HepG2 (cell line): Measurements from ENCODE around the gene TIGD6. TPM values are rescaled to one million over a fixed set of nuclear protein-coding genes. Genes with fewer than 3 reads are reported as not detected.

Source experiments
- ASH2L ChIP-seq: fragments of 300-600, 200-600 bp; sonication (generic); IDR thresholded peaks from 2 replicates; pipeline ENCODE4 v1.7.0; 2017; ENCODE audit warnings: low read depth, mild to moderate bottlenecking, moderate library complexity, mixed read lengths, low read length; ENCODE audit not compliant: insufficient read length
- ATRX ChIP-seq: sonication (generic); formaldehyde crosslinking; IDR thresholded peaks from 2 replicates; pipeline ENCODE4 v1.4.0; 2020; ENCODE audit warnings: missing genetic modification reagents, borderline replicate concordance
- DNMT3B ChIP-seq: conservative IDR thresholded peaks from 2 replicates; pipeline ENCODE4 v1.6.1; 2016; ENCODE audit warnings: missing biosample characterization, control low read depth
- KAT8 ChIP-seq: IDR thresholded peaks from 2 replicates; pipeline ENCODE4 v1.6.1; 2016; ENCODE audit warnings: missing genetic modification reagents, missing compliant biosample characterization
- KDM3A ChIP-seq: IDR thresholded peaks from 2 replicates; pipeline ENCODE4 v1.6.1; 2018; ENCODE audit warnings: low read depth, missing compliant biosample characterization
- KMT2B ChIP-seq: IDR thresholded peaks from 2 replicates; pipeline ENCODE4 v1.6.1; 2016; ENCODE audit warnings: missing genetic modification reagents, missing compliant biosample characterization
- MAZ ChIP-seq, 2 experiments: sonication (generic) in 1 of 2; formaldehyde crosslinking in 1 of 2; IDR thresholded peaks; 2 replicates each; pipeline versions ENCODE4 v1.5.0 to v1.6.1; 2012 to 2020; ENCODE audit warnings: low read depth in 2 of 2, mild to moderate bottlenecking in 2 of 2, borderline replicate concordance in 1 of 2, improper control_type of control experiment in 1 of 2, low read length in 1 of 2, missing genetic modification reagents in 1 of 2, moderate library complexity in 1 of 2
- MBD4 ChIP-seq: IDR thresholded peaks from 2 replicates; pipeline ENCODE4 v1.6.1; 2012; ENCODE audit warnings: low read length, inconsistent platforms, borderline replicate concordance
- NFE2L2 ChIP-seq: fragments of 150-350 bp; IDR thresholded peaks from 2 replicates; pipeline ENCODE4 v1.6.1; 2014; ENCODE audit warnings: low read length
- NFRKB ChIP-seq: fragments of 450-650 bp; IDR thresholded peaks from 2 replicates; pipeline ENCODE4 v1.6.1; 2017
- NR2F1 ChIP-seq, 2 experiments: fragments of 450-650 bp in 1 of 2; formaldehyde crosslinking in 1 of 2; IDR thresholded peaks; 2 replicates each; pipeline versions ENCODE4 v1.5.0 to v1.6.1; 2016 to 2020; ENCODE audit warnings: mild to moderate bottlenecking in 1 of 2, missing compliant biosample characterization in 1 of 2, missing genetic modification reagents in 1 of 2, moderate library complexity in 1 of 2
- RARA ChIP-seq: IDR thresholded peaks from 2 replicates; pipeline ENCODE4 v1.6.1; 2016; ENCODE audit warnings: missing genetic modification reagents, missing compliant biosample characterization
- SSRP1 ChIP-seq: IDR thresholded peaks from 2 replicates; pipeline ENCODE4 v1.6.1; 2016; ENCODE audit warnings: control low read depth
- THAP9 ChIP-seq: sonication (generic); formaldehyde crosslinking; IDR thresholded peaks from 2 replicates; pipeline ENCODE4; 2020; ENCODE audit warnings: missing genetic modification reagents, mild to moderate bottlenecking, borderline replicate concordance
- ZNF10 ChIP-seq: sonication (generic); formaldehyde crosslinking; IDR thresholded peaks from 2 replicates; pipeline ENCODE4 v1.4.0; 2020; ENCODE audit warnings: mild to moderate bottlenecking, low read depth, missing genetic modification reagents, borderline replicate concordance
- ZNF18 ChIP-seq: sonication (generic); formaldehyde crosslinking; IDR thresholded peaks from 2 replicates; pipeline ENCODE4 v1.8.0; 2022; ENCODE audit warnings: mild to moderate bottlenecking, missing genetic modification reagents; ENCODE audit not compliant: insufficient replicate concordance
- ZNF501 ChIP-seq: sonication (generic); formaldehyde crosslinking; IDR thresholded peaks from 2 replicates; pipeline ENCODE4 v1.5.1; 2020; ENCODE audit warnings: mild to moderate bottlenecking, moderate library complexity, missing genetic modification reagents
- ZNF577 ChIP-seq: sonication (generic); formaldehyde crosslinking; IDR thresholded peaks from 2 replicates; pipeline ENCODE4 v1.4.0; 2020; ENCODE audit warnings: mild to moderate bottlenecking, low read depth, missing genetic modification reagents, borderline replicate concordance
- ZNF619 ChIP-seq: sonication (generic); formaldehyde crosslinking; IDR thresholded peaks from 2 replicates; pipeline ENCODE4 v1.4.0; 2020; ENCODE audit warnings: mild to moderate bottlenecking, missing genetic modification reagents
- ZNF724P ChIP-seq: sonication (generic); formaldehyde crosslinking; IDR thresholded peaks from 2 replicates; pipeline ENCODE4 v1.8.0; 2022; ENCODE audit warnings: missing genetic modification reagents, borderline replicate concordance
- ZNF790 ChIP-seq: sonication (generic); formaldehyde crosslinking; IDR thresholded peaks from 2 replicates; pipeline ENCODE4 v1.8.0; 2022; ENCODE audit warnings: missing genetic modification reagents, mild to moderate bottlenecking, borderline replicate concordance
- polyA plus RNA-seq, 8 experiments: library from polyadenylated mRNA; depleted of rRNA in 3 of 8; stranded (reverse) in 7 of 8; unstranded in 1 of 8; fragments of >200 nt; fragmentation: Illumina TruSeq in 4 of 8; extraction: Trizol in 4 of 8; gene quantifications; 2 replicates each; pipeline versions ENCODE4 v1.2.1 to v1.2.3, GENCODE V29; 2011 to 2016; ENCODE audit warnings: low read depth in 4 of 8, missing spikeins in 1 of 8, mixed read lengths in 1 of 8; ENCODE audit not compliant: insufficient read depth in 1 of 8
- total RNA-seq, 5 experiments: library from RNA; depleted of rRNA; stranded (reverse); fragments of >200 nt; fragmentation: Illumina TruSeq; extraction: Trizol; gene quantifications; 2 replicates each; pipeline ENCODE4 v1.2.3, GENCODE V29; 2016; ENCODE audit warnings: low read depth in 1 of 5
- TF ChIP-seq, protein P1 (sequence below), 2 experiments: sonication (generic) in 1 of 2; formaldehyde crosslinking in 1 of 2; IDR thresholded peaks; 2 replicates each; pipeline versions ENCODE4 v1.4.0 to v1.6.1; 2018 to 2020; ENCODE audit warnings: missing genetic modification reagents in 2 of 2, borderline replicate concordance in 1 of 2, low read depth in 1 of 2, mild to moderate bottlenecking in 1 of 2, missing biosample characterization in 1 of 2

Gene TIGD6
- total and polyA plus RNA-seq, 2 of the 13 experiments (the other 11 are each of a cell fraction or from before 2014, with no cell fraction given): 2.1 to 2.9 TPM

DNA sequence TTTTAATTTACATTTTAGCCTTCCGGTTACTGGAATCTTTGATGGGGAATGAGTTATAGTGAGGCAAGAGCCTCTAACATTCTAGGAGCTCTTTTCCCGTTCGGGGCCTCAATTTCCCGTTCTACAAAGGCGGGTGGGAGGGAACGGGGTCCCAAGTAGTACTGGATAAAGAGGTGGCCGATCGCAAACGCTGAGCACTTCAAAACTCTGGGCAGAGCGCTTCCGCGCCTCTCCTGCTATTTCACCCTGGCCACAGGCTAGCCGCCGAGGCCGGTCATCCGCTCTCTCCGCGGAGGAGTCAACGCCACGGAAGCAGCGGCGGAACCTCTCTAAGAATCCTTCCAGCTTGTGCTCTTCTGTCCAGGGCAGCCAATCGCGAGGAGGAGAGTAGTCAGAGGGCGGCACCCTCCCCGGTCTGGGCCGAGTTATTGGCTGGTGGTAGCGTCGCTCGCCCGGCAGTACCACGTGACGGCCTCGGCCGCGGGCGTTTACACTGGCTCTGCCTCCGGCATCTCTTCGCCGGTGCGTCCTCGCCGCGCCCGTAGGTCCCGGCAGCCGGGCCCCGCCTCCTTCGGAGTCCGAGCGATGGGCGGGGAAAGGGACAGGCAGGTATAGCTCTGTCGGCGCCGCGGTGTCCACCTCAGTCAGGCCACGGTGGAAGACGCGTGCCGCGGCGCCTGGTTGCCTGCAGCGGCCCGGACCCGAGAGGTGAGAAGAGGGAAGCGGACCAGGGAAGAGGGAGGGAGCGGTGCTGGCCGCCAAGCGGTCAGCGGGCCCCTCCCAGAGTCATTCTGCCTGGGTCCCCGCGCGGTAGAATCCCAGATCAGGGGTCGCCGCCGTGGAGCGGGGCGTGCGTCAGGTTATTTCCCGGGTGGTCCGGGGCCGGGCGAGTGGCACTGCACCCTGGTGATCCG lies 39.9 kb downstream of the TIGD6 start, which contains the start of gene SLC26A2 (continued):
- TF ChIP-seq DNMT3B (no peak; the same call in 1 of the 2 replicates), KAT8 (peak; percentile 84), ZNF724P (CRISPR knock-in tag) (peak; percentile 60; the same call in 1 of the 2 replicates), ZNF619 (no peak; the same call in 1 of the 2 replicates), MBD4 (no peak), MAZ (IDR thresholded peaks at IDR 0.05; ENCODE audit: borderline replicate concordance, low read depth, low read length) (no peak), MAZ (CRISPR knock-in tag; IDR thresholded peaks at IDR 0.05; ENCODE audit: low read depth) (peak; percentile 27; the same call in 1 of the 2 replicates), SSRP1 (CRISPR knock-in tag) (no peak), ASH2L (peak; percentile 59), ZNF577 (CRISPR knock-in tag) (no peak), NR2F1 (CRISPR knock-in tag; IDR thresholded peaks at IDR 0.05) (no peak), RARA (CRISPR knock-in tag) (no peak), KDM3A (peak; percentile 40; the same call in 1 of the 2 replicates), ATRX (CRISPR knock-in tag) (no peak), ZNF10 (CRISPR knock-in tag) (no peak), KMT2B (CRISPR knock-in tag) (peak; percentile 74), NFE2L2 (no peak), ZNF501 (CRISPR knock-in tag) (peak; percentile 71), THAP9 (CRISPR knock-in tag) (peak; percentile 76; the same call in 1 of the 2 replicates), NFRKB (no peak), ZNF18 (CRISPR knock-in tag) (peak; percentile 93), ZNF790 (CRISPR knock-in tag) (peak; percentile 82)
- TF ChIP-seq, protein P1, sequence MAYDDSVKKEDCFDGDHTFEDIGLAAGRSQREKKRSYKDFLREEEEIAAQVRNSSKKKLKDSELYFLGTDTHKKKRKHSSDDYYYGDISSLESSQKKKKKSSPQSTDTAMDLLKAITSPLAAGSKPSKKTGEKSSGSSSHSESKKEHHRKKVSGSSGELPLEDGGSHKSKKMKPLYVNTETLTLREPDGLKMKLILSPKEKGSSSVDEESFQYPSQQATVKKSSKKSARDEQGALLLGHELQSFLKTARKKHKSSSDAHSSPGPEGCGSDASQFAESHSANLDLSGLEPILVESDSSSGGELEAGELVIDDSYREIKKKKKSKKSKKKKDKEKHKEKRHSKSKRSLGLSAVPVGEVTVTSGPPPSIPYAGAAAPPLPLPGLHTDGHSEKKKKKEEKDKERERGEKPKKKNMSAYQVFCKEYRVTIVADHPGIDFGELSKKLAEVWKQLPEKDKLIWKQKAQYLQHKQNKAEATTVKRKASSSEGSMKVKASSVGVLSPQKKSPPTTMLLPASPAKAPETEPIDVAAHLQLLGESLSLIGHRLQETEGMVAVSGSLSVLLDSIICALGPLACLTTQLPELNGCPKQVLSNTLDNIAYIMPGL (CRISPR knock-in tag; IDR thresholded peaks at IDR 0.05; ENCODE audit: borderline replicate concordance in 1 of 2, low read depth in 1 of 2): peak; percentile 37 to 73
